Measurements from ENCODE around the gene LTF. TPM values are rescaled to one million over a fixed set of nuclear protein-coding genes. Genes with fewer than 3 reads are reported as not detected.

LTF gene
- total RNA-seq, 1 donor from 2014 or later = not detected

DNA sequence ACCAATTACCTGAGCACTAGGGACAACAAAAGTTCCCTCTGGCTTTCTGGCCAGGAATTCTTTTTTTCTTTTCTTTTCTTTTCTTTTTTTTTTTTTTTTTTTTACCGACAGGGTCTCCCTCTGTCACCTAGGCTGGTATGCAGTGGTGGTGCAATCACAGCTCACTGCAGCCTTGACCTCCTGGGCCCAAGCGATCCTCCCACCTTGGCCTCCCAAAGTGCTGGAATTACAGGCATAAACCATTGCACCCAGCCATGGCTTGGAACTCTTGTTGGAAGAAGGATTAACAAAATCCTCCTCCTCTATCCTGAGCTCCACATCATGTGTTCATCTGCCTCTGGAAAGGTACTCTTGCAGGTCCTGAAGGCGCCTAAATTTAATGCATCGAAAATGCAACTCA is 2.9 kb upstream of the LTF start:
- Histone ChIP-seq H3K9ac (ENCODE audit: low read length) (no peak overlapping the region), H2AFZ (ENCODE audit: low read depth, low read length) (no peak overlapping the region), H3K4me2 (ENCODE audit: low read length) (no peak overlapping the region), H3K79me2 (ENCODE audit: insufficient read depth, low read length) (no peaks in the 10 kb centered on the region), H3K36me3 (ENCODE audit: insufficient read depth, low read length) (no peaks in the 10 kb centered on the region), H3K4me3 (ENCODE audit: insufficient read depth, low read depth, low read length) (no peak overlapping the region), H3K4me1 (ENCODE audit: insufficient read depth, low read length) (no peaks in the 10 kb centered on the region), H3K27ac (ENCODE audit: low read depth, low read length) (no peak overlapping the region), H4K20me1 (ENCODE audit: insufficient read depth, low read length) (no peaks in the 10 kb centered on the region), H3K9me3 (ENCODE audit: insufficient read depth, low read depth, low read length) (no peaks in the 10 kb centered on the region), H3K27me3 (ENCODE audit: insufficient read depth, low read length) (peaks cover 42% of the 10 kb centered on the region)
- DNase-seq (ENCODE audit: low read depth) = no peak
- no peak overlapping the region for H3K27ac Mint-ChIP-seq (ENCODE audit: unreplicated experiment)
- peaks cover 2% of the 10 kb centered on the region for H3K9me3 Mint-ChIP-seq (ENCODE audit: unreplicated experiment)
- peaks cover 73% of the 10 kb centered on the region for H3K27me3 Mint-ChIP-seq (ENCODE audit: low read depth, unreplicated experiment)
- no peaks in the 10 kb centered on the region for H3K36me3 Mint-ChIP-seq (ENCODE audit: low read depth, unreplicated experiment)
- FAIRE-seq = no peak
- H3K4me1 Mint-ChIP-seq (ENCODE audit: low read depth, unreplicated experiment) = peaks cover 3% of the 10 kb centered on the region
- TF ChIP-seq EZH2 (IDR thresholded peaks at IDR 0.05; ENCODE audit: insufficient read depth, low read length) (no peak), CTCF (IDR thresholded peaks at IDR 0.05; ENCODE audit: insufficient read depth, low read depth, low read length) (no peak)
- H3K4me3 Mint-ChIP-seq (ENCODE audit: unreplicated experiment) = no peak overlapping the region

- Mint-ChIP-seq H3K27ac (ENCODE audit: unreplicated experiment) (no peak overlapping the region), H3K4me3 (ENCODE audit: unreplicated experiment) (no peak overlapping the region), H3K4me1 (ENCODE audit: low read depth, unreplicated experiment) (peaks cover 6% of the 10 kb centered on the region), H3K9me3 (ENCODE audit: unreplicated experiment) (no peaks in the 10 kb centered on the region), H3K27me3 (ENCODE audit: low read depth, unreplicated experiment) (peaks cover 74% of the 10 kb centered on the region), H3K36me3 (ENCODE audit: low read depth, unreplicated experiment) (no peaks in the 10 kb centered on the region)
- DNase-seq (ENCODE audit: low read depth) (no peak), FAIRE-seq (no peak)
- Histone ChIP-seq H3K27me3 (ENCODE audit: insufficient read depth, low read length) (peaks cover 39% of the 10 kb centered on the region), H3K4me3 (ENCODE audit: insufficient read depth, low read depth, low read length) (no peak overlapping the region), H3K9ac (ENCODE audit: low read length) (no peak overlapping the region), H3K27ac (ENCODE audit: low read depth, low read length) (no peak overlapping the region), H3K36me3 (ENCODE audit: insufficient read depth, low read length) (no peaks in the 10 kb centered on the region), H3K4me2 (ENCODE audit: low read length) (no peak overlapping the region), H4K20me1 (ENCODE audit: insufficient read depth, low read length) (no peaks in the 10 kb centered on the region), H2AFZ (ENCODE audit: low read depth, low read length) (no peak overlapping the region), H3K4me1 (ENCODE audit: insufficient read depth, low read length) (no peaks in the 10 kb centered on the region), H3K79me2 (ENCODE audit: insufficient read depth, low read length) (no peaks in the 10 kb centered on the region), H3K9me3 (ENCODE audit: insufficient read depth, low read depth, low read length) (no peaks in the 10 kb centered on the region)
- TF ChIP-seq EZH2 (IDR thresholded peaks at IDR 0.05; ENCODE audit: insufficient read depth, low read length) = no peak
- no peak for TF ChIP-seq CTCF (IDR thresholded peaks at IDR 0.05; ENCODE audit: insufficient read depth, low read depth, low read length)
These were observed 2.2 kb upstream of the LTF start for GRCh38 chr3:46466871-46467403.

DNA sequence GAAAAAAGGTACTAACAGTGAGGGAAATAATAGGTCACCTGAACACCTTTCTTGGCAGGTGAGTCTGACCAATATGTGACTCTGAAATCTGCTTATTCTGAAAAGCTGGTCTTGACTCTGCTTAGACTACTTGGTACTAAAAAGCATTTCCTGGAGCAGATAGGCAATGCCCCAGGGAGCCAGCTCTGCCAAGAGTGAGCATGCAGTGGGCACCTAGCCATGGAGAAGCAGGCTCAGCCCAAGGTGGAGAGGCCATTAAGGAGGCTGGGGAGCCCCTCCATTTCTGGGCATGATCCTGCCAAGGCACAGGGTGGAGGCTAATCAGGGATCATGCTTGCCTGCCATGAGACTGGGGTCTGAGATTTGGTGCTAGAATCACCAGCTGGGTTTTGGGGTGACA is 1.6 kb upstream of the LTF start:
- Histone ChIP-seq H3K27me3 (ENCODE audit: insufficient read depth, low read length) (peaks cover 37% of the 10 kb centered on the region), H3K27ac (ENCODE audit: low read depth, low read length) (no peak overlapping the region), H2AFZ (ENCODE audit: low read depth, low read length) (no peak overlapping the region), H3K79me2 (ENCODE audit: insufficient read depth, low read length) (no peaks in the 10 kb centered on the region), H3K4me3 (ENCODE audit: insufficient read depth, low read depth, low read length) (no peak overlapping the region), H4K20me1 (ENCODE audit: insufficient read depth, low read length) (no peaks in the 10 kb centered on the region), H3K9me3 (ENCODE audit: insufficient read depth, low read depth, low read length) (no peaks in the 10 kb centered on the region), H3K9ac (ENCODE audit: low read length) (no peak overlapping the region), H3K4me1 (ENCODE audit: insufficient read depth, low read length) (no peaks in the 10 kb centered on the region), H3K36me3 (ENCODE audit: insufficient read depth, low read length) (no peaks in the 10 kb centered on the region), H3K4me2 (ENCODE audit: low read length) (no peak overlapping the region)
- H3K36me3 Mint-ChIP-seq (ENCODE audit: low read depth, unreplicated experiment) = no peaks in the 10 kb centered on the region
- H3K9me3 Mint-ChIP-seq (ENCODE audit: unreplicated experiment) = no peaks in the 10 kb centered on the region
- H3K27me3 Mint-ChIP-seq (ENCODE audit: low read depth, unreplicated experiment) = peaks cover 68% of the 10 kb centered on the region
- H3K4me1 Mint-ChIP-seq (ENCODE audit: low read depth, unreplicated experiment) = peaks cover 6% of the 10 kb centered on the region
- no peak overlapping the region for H3K27ac Mint-ChIP-seq (ENCODE audit: unreplicated experiment)
- TF ChIP-seq CTCF (IDR thresholded peaks at IDR 0.05; ENCODE audit: insufficient read depth, low read depth, low read length) (no peak), EZH2 (IDR thresholded peaks at IDR 0.05; ENCODE audit: insufficient read depth, low read length) (no peak)
- H3K4me3 Mint-ChIP-seq (ENCODE audit: unreplicated experiment) = no peak overlapping the region
- DNase-seq (ENCODE audit: low read depth) = no peak
- no peak for FAIRE-seq

Measured in astrocyte (in vitro differentiated cells and primary cell).